K562 (cell line): ENCODE results near the gene APOB. TPM values are rescaled to one million over a fixed set of nuclear protein-coding genes. Genes with fewer than 3 reads are reported as not detected.
A peak's percentile ranks its signal among the peaks of the same experiment; 100 is the strongest.

Experiments
- ATAC-seq: fragments of 200-7000 bp; cut with Tn5 transposase; 3 replicates; pipeline ENCODE4 v1.9.1; 2020; ENCODE audit warnings: moderate library complexity
- BruUV-seq: library from RNA; stranded (reverse); fragments of 400-500 nt; replicated peaks from 2 replicates; lab custom pipeline; 2021; lab: Mats Ljungman, UMichigan
- CTCF ChIA-PET: fragments of 300-600 bp; formaldehyde crosslinking; extraction: SDS; loops from one replicate; lab custom pipeline; 2021; ENCODE audit warnings: low intra/inter-chr PET ratio; lab: Yijun Ruan, JAX
- POLR2A ChIA-PET: fragments of 300-600, 350-650 bp; sonication (Branson Sonifier 250); formaldehyde crosslinking; extraction: SDS; loops from one replicate; lab custom pipeline; 2021; ENCODE audit warnings: antibody characterized with exemption, inconsistent platforms; lab: Yijun Ruan, JAX
- DNase-seq, 4 experiments: peaks; one replicate each; pipeline versions ENCODE4 v3.0.0 to v3.0.0-alpha.2; 2011 to 2018; ENCODE audit warnings: low spot score in 3 of 4, mixed read lengths in 3 of 4; ENCODE audit errors: extremely low read depth in 1 of 4
- FAIRE-seq: peaks from 2 replicates; lab custom pipeline; 2011; peaks lifted over from hg19 to GRCh38; lab: Jason Lieb, UNC
- H2AFZ ChIP-seq: 2 replicates; pipeline ENCODE4 v1.6.0; 2011; ENCODE audit warnings: low read depth, low read length, control low read depth, inconsistent platforms
- H3K27ac ChIP-seq: fragments of 200-600 bp; 3 replicates; pipeline ENCODE4 v1.8.0; 2011; ENCODE audit warnings: low read depth, mild to moderate bottlenecking, control low read depth, inconsistent platforms, low read length, moderate library complexity, mixed read lengths; ENCODE audit errors: extremely low read depth
- H3K27me3 ChIP-seq, 2 experiments: fragments of 300-600 bp in 1 of 2; 2 replicates in 1 of 2; 3 replicates in 1 of 2; pipeline versions ENCODE4 v1.6.0 to v1.8.0; 2011; ENCODE audit warnings: inconsistent platforms in 2 of 2, low read length in 2 of 2, mild to moderate bottlenecking in 1 of 2, mixed read lengths in 1 of 2, moderate library complexity in 1 of 2; ENCODE audit not compliant: control insufficient read depth in 2 of 2, insufficient read depth in 2 of 2
- H3K36me3 ChIP-seq: fragments of 300-600 bp; 3 replicates; pipeline ENCODE4 v1.8.0; 2011; ENCODE audit warnings: mild to moderate bottlenecking, low read length, inconsistent platforms; ENCODE audit not compliant: control insufficient read depth, insufficient read depth
- H3K4me1 ChIP-seq, 2 experiments: fragments of 200-600 bp in 1 of 2; replicated peaks in 1 of 2; 2 replicates in 1 of 2; 3 replicates in 1 of 2; pipeline versions ENCODE4 v1.5.1 to v1.8.0; 2011; ENCODE audit warnings: inconsistent platforms in 2 of 2, low read length in 2 of 2, mild to moderate bottlenecking in 1 of 2, mixed read lengths in 1 of 2, moderate library complexity in 1 of 2; ENCODE audit not compliant: control insufficient read depth in 2 of 2, insufficient read depth in 2 of 2
- H3K4me2 ChIP-seq: 2 replicates; pipeline ENCODE4 v1.6.1; 2011; ENCODE audit warnings: low read length, control low read depth, inconsistent platforms, mixed read lengths; ENCODE audit not compliant: insufficient read depth
- H3K4me3 ChIP-seq: fragments of 200-600 bp; sonication (generic), shearing (Covaris generic); 2 replicates; pipeline ENCODE4 v1.5.1; 2016; ENCODE audit warnings: control low read depth, inconsistent platforms
- H3K79me2 ChIP-seq: fragments of 200-600 bp; 3 replicates; pipeline ENCODE4 v1.8.0; 2011; ENCODE audit warnings: low read length, inconsistent platforms; ENCODE audit not compliant: control insufficient read depth, insufficient read depth
- H3K9ac ChIP-seq, 2 experiments: 2 replicates each; pipeline versions ENCODE4 v1.6.0 to v1.6.1; 2011; ENCODE audit warnings: low read depth in 2 of 2, low read length in 2 of 2, control low read depth in 1 of 2, inconsistent platforms in 1 of 2, mild to moderate bottlenecking in 1 of 2, mixed read lengths in 1 of 2; ENCODE audit not compliant: insufficient read depth in 1 of 2
- H3K9me1 ChIP-seq: one replicate; pipeline ENCODE4 v1.6.0; 2011; ENCODE audit warnings: inconsistent platforms, mild to moderate bottlenecking, low read length, moderate library complexity; ENCODE audit not compliant: control insufficient read depth, insufficient read depth
- H3K9me3 ChIP-seq: replicated peaks from 2 replicates; pipeline ENCODE4 v1.5.1; 2011; ENCODE audit warnings: low read depth, low read length, inconsistent platforms; ENCODE audit not compliant: control insufficient read depth, insufficient read depth
- H4K20me1 ChIP-seq: replicated peaks from 2 replicates; pipeline ENCODE4 v1.6.1; 2011; ENCODE audit warnings: low read length, inconsistent platforms, mixed read lengths; ENCODE audit not compliant: control insufficient read depth, insufficient read depth
- CREM ChIP-seq: IDR thresholded peaks from 2 replicates; pipeline ENCODE4 v1.6.1; 2014; ENCODE audit warnings: antibody characterized with exemption, low read depth
- CTCF ChIP-seq, 3 experiments: IDR thresholded peaks in 2 of 3; conservative IDR thresholded peaks in 1 of 3; 2 replicates each; pipeline ENCODE4 v1.5.1; 2011 to 2012; ENCODE audit warnings: low read length in 3 of 3, mild to moderate bottlenecking in 3 of 3, control low read depth in 2 of 3, improper control_type of control experiment in 1 of 3, inconsistent platforms in 1 of 3, low read depth in 1 of 3, mixed read lengths in 1 of 3, moderate library complexity in 1 of 3; ENCODE audit not compliant: insufficient read depth in 2 of 3
- DEAF1 ChIP-seq: fragments of 450-650 bp; formaldehyde crosslinking; IDR thresholded peaks from 2 replicates; pipeline ENCODE4 v1.4.0; 2020; ENCODE audit warnings: mild to moderate bottlenecking, moderate library complexity
- JUND ChIP-seq, 2 experiments: IDR thresholded peaks; 2 replicates in 1 of 2; 3 replicates in 1 of 2; pipeline ENCODE4 v1.6.1; 2011; ENCODE audit warnings: borderline replicate concordance in 2 of 2, low read depth in 2 of 2, low read length in 2 of 2, improper control_type of control experiment in 1 of 2, missing biosample characterization in 1 of 2, missing genetic modification characterization in 1 of 2, missing genetic modification reagents in 1 of 2
- MED1 ChIP-seq: sonication (generic); formaldehyde crosslinking; IDR thresholded peaks from 2 replicates; pipeline ENCODE4 v1.8.1; 2023; ENCODE audit warnings: missing genetic modification reagents, borderline replicate concordance
- NR4A1 ChIP-seq, 2 experiments: fragments of 250-450 bp in 1 of 2; fragments of 450-650 bp in 1 of 2; sonication (Bioruptor Pico) in 1 of 2; IDR thresholded peaks; 2 replicates each; pipeline versions ENCODE4 v1.4.0 to v1.6.1; 2016 to 2020; ENCODE audit warnings: mild to moderate bottlenecking in 2 of 2, missing compliant biosample characterization in 1 of 2, missing genetic modification characterization in 1 of 2, moderate library complexity in 1 of 2
- RAD21 ChIP-seq, 2 experiments: fragments of 250-450 bp in 1 of 2; fragments of 450-650 bp in 1 of 2; sonication (Bioruptor Pico) in 1 of 2; formaldehyde crosslinking in 1 of 2; IDR thresholded peaks in 1 of 2; conservative IDR thresholded peaks in 1 of 2; 2 replicates each; pipeline versions ENCODE4 v1.4.0 to v1.8.0; 2020 to 2022; ENCODE audit warnings: mild to moderate bottlenecking in 2 of 2, moderate library complexity in 1 of 2
- STAG1 ChIP-seq: sonication (generic); formaldehyde crosslinking; IDR thresholded peaks from 2 replicates; pipeline ENCODE4 v1.5.0; 2020; ENCODE audit warnings: missing genetic modification reagents, borderline replicate concordance
- WGBS: fragments of 100-300 bp; shearing (Covaris generic); methylation state at CpG from one replicate; pipeline ENCODE4 v1.1.6; 2016; ENCODE audit warnings: low coverage, mixed read lengths; ENCODE audit not compliant: insufficient coverage; ENCODE audit errors: missing lambda C conversion rate; 5-methylcytosine and 5-hydroxymethylcytosine counted together
- in situ Hi-C: fragments of 300-500 bp; cut with MboI; formaldehyde crosslinking; loops from 4 replicates; pipeline ENCODE4 v1.15.0; 2018; ENCODE audit warnings: inconsistent platforms, mixed read lengths
- intact Hi-C: fragments of 100-400 bp; cut with micrococcal nuclease; formaldehyde crosslinking; loops from 2 replicates; pipeline ENCODE4 v1.14.2; 2022
- polyA plus RNA-seq, 8 experiments: library from polyadenylated mRNA; depleted of rRNA in 4 of 8; stranded (reverse) in 5 of 8; unstranded in 3 of 8; fragments of >200 nt; fragmentation: Nextera tagmentation in 2 of 8; fragmentation: Illumina TruSeq in 1 of 8; extraction: Ambion mirVana in 2 of 8; extraction: Trizol in 1 of 8; gene quantifications; 2 replicates each; pipeline versions ENCODE4 v1.2.1 to v1.2.3, GENCODE V29; 2011 to 2014; ENCODE audit warnings: inconsistent platforms in 1 of 8, missing spikeins in 1 of 8
- total RNA-seq, 7 experiments: library from RNA; depleted of rRNA in 6 of 7; stranded (reverse); fragments of >200 nt in 6 of 7; fragmentation: Illumina TruSeq in 2 of 7; extraction: Trizol in 2 of 7; gene quantifications; 2 replicates each; pipeline versions ENCODE4 v1.2.1 to v1.2.3, GENCODE V29; 2011 to 2021; ENCODE audit warnings: low replicate concordance in 1 of 7
- TF ChIP-seq, protein P1 (sequence below): fragments of 450-650 bp; IDR thresholded peaks from 2 replicates; pipeline ENCODE4 v1.6.1; 2016; ENCODE audit warnings: mild to moderate bottlenecking

The APOB gene
- total and polyA plus RNA-seq, 9 of the 15 experiments (the other 6 are each of a cell fraction or from before 2014, with no cell fraction given), result 0.73 TPM; not detected in 8

DNA sequence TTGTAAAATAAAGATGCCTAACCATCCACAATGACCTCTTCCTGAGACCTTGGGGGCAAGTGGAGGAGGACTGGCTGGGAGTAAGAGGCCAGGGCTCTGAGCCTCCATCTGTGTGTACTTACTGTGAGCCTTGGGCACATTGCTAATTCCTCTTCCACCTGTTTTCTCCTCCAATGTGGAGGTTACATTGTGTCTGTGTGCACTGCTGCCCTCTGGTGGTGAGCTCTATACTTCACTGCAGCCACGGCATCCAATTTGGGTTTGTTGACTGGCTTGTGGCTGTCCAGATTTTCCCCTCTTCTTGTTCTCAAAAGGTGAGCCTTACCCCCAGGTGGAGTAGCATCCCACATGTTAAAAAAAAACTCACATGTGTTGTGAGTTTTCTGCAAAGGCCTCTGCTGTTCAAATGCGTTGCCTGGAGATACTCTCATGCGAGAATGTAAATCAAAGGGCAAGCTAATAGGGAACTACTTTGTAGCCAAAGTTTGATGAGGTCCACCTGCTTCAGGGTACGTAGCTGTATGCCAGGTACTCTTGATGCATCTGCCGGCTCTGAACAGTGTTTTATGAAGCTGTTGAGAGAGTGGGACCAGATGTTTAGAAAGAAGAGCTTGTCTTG lies 80.8 kb downstream of the APOB start:
- FAIRE-seq (peak; percentile 94), DNase-seq (peak; percentile 49 to 72 (median 66)), ATAC-seq (peak; percentile 89)
- ChIA-PET CTCF (interaction anchor here (0.6 to 2.7 kb wide), 5 partner anchors 98 to 302 kb away, joined by 3 to 17 read pairs (median 12); no protein-coding TSS in a partner anchor), POLR2A (interaction anchor here (0.8 to 0.9 kb wide), 3 partner anchors 8 to 302 kb away, joined by 3 to 4 read pairs (median 3); no protein-coding TSS in a partner anchor)
- H3K4me1 ChIP-seq, result no peaks in the 10 kb centered on the region
- in situ Hi-C loops, result loop anchor here (5.0 kb wide), 1 partner anchor 306 kb away; no protein-coding TSS in a partner anchor
- WGBS, result 0% methylated on average over 5 of the region's 5 CpGs
- no peaks in the 10 kb centered on the region for H3K36me3 ChIP-seq
- H3K4me2 ChIP-seq, result no peak overlapping the region
- H3K27me3 ChIP-seq, result peaks cover 0 to 20% of the 10 kb centered on the region in 2 experiments; a peak in 3 of 5 replicates
- H3K27ac ChIP-seq, result no peak overlapping the region
- no peaks in the 10 kb centered on the region for H4K20me1 ChIP-seq
- no peak overlapping the region for H3K4me3 ChIP-seq
- H3K79me2 ChIP-seq, result no peaks in the 10 kb centered on the region
- intact Hi-C loops, result loop anchor here (1.0 kb wide), 3 partner anchors 182 to 302 kb away; no protein-coding TSS in a partner anchor
- H2AFZ ChIP-seq, result no peak overlapping the region
- H3K9me1 ChIP-seq, result peaks cover 3% of the 10 kb centered on the region
- no peaks in the 10 kb centered on the region for H3K9me3 ChIP-seq
- no peak overlapping the region for H3K9ac ChIP-seq
- no TSS peak for BruUV-seq
- TF ChIP-seq STAG1 (CRISPR knock-in tag), result peak; percentile 39; the same call in 1 of the 2 replicates
- TF ChIP-seq DEAF1 (CRISPR knock-in tag), result 0 out of 2 replicates have a peak, but pooled peaks have one; percentile 18
- 0 out of 2 replicates have a peak, but pooled peaks have one; percentile 30 for TF ChIP-seq CREM
- TF ChIP-seq CTCF (IDR thresholded peaks at IDR 0.05 in 2 of 3, conservative IDR thresholded peaks at IDR 0.05 in 1 of 3; ENCODE audit: insufficient read depth in 2 of 3, low read depth in 1 of 3, low read length in 3 of 3), result peak; percentile 76 to 80 (median 77)
- peak; percentile 68 to 86 for TF ChIP-seq RAD21 (CRISPR knock-in tag; conservative IDR thresholded peaks at IDR 0.05 in 1 of 2, IDR thresholded peaks at IDR 0.05 in 1 of 2)
- TF ChIP-seq JUND (IDR thresholded peaks at IDR 0.05; ENCODE audit: borderline replicate concordance, low read depth, low read length), result 0 out of 2 replicates have a peak, but pooled peaks have one; percentile 17
- TF ChIP-seq JUND (tag; IDR thresholded peaks at IDR 0.05; ENCODE audit: borderline replicate concordance, low read depth, low read length), result no peak
- TF ChIP-seq, protein P1, sequence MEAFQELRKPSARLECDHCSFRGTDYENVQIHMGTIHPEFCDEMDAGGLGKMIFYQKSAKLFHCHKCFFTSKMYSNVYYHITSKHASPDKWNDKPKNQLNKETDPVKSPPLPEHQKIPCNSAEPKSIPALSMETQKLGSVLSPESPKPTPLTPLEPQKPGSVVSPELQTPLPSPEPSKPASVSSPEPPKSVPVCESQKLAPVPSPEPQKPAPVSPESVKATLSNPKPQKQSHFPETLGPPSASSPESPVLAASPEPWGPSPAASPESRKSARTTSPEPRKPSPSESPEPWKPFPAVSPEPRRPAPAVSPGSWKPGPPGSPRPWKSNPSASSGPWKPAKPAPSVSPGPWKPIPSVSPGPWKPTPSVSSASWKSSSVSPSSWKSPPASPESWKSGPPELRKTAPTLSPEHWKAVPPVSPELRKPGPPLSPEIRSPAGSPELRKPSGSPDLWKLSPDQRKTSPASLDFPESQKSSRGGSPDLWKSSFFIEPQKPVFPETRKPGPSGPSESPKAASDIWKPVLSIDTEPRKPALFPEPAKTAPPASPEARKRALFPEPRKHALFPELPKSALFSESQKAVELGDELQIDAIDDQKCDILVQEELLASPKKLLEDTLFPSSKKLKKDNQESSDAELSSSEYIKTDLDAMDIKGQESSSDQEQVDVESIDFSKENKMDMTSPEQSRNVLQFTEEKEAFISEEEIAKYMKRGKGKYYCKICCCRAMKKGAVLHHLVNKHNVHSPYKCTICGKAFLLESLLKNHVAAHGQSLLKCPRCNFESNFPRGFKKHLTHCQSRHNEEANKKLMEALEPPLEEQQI, result no peak
- 0 out of 2 replicates have a peak, but pooled peaks have one; percentile 19 for TF ChIP-seq NR4A1 (CRISPR knock-in tag; IDR thresholded peaks at IDR 0.05)
- TF ChIP-seq NR4A1 (tag; IDR thresholded peaks at IDR 0.05), result no peak
- no peak for TF ChIP-seq MED1 (CRISPR knock-in tag)
